Pancreas (tissue), 10 donors: ENCODE results near the gene DCHS2. TPM values are rescaled to one million over a fixed set of nuclear protein-coding genes. Genes with fewer than 3 reads are reported as not detected.
"Not testable (repeated sequence)": the region's sequence is repeated elsewhere in the genome, so short reads cannot be mapped to it uniquely, and the experiment has no call there.

Experiments used
- ATAC-seq, 4 donors: fragments of 200-7000 bp; cut with Tn5 transposase; one replicate each; pipeline versions ENCODE4 v1.8.0 to v1.9.1; 2020; ENCODE audit warnings: mild to moderate bottlenecking in 4 of 4, moderate library complexity in 4 of 4
- DNase-seq, 6 donors: peaks; one replicate each; pipeline ENCODE4 v3.0.0-alpha.2; 2020
- FAIRE-seq: peaks from 2 replicates; lab custom pipeline; 2012; peaks lifted over from hg19 to GRCh38; lab: Jason Lieb, UNC
- H3K27ac ChIP-seq, 4 donors: fragments of 200-600 bp; sonication (generic); 1 replicate in 3 of 4; 2 replicates in 1 of 4; pipeline versions ENCODE4 v1.5.0 to v1.8.0; 2020
- H3K27me3 ChIP-seq, 4 donors: fragments of 200-600 bp; one replicate each; pipeline ENCODE4 v1.8.0; 2021
- H3K36me3 ChIP-seq, 3 donors: fragments of 200-600 bp; sonication (generic) in 1 of 3; one replicate each; pipeline versions ENCODE4 v1.5.0 to v1.8.0; 2020 to 2021
- H3K4me1 ChIP-seq, 3 donors: fragments of 200-600 bp; one replicate each; pipeline ENCODE4 v1.8.0; 2021
- H3K4me3 ChIP-seq, 4 donors: fragments of 200-600 bp; sonication (generic) in 2 of 4; one replicate each; pipeline versions ENCODE4 v1.5.0 to v1.8.0; 2020 to 2021
- H3K9me3 ChIP-seq, 4 donors: fragments of 200-600 bp; one replicate each; pipeline ENCODE4 v1.8.0; 2021
- CTCF ChIP-seq, 4 donors: fragments of 200-600 bp; sonication (generic) in 3 of 4; IDR thresholded peaks; one replicate each; pipeline versions ENCODE4 v1.5.0 to v1.8.0; 2021; ENCODE audit warnings: antibody characterized with exemption in 4 of 4
- WGBS, 2 donors: extraction: QIAGEN DNeasy Blood & Tissue Kit; methylation state at CpG; one replicate each; pipeline ENCODE4 v1.1.7; 2013; 5-methylcytosine and 5-hydroxymethylcytosine counted together
- intact Hi-C, 3 donors: fragments of 100-400 bp; cut with DNase I; formaldehyde crosslinking; loops; one replicate each; pipeline versions ENCODE4 v1.11.1 to v1.14.2; 2022
- polyA plus RNA-seq, 2 donors: library from polyadenylated mRNA; stranded (reverse); fragments of 200-250 nt; gene quantifications; one replicate each; pipeline ENCODE4 v1.2.3, GENCODE V29; 2013
- total RNA-seq, 6 donors: library from RNA; stranded (reverse); fragmentation: NEBNext Ultra II Directional in 4 of 6; extraction: Animal tissue kit (Norgen Biotek cat#: 25700) in 4 of 6; gene quantifications; one replicate each; pipeline versions ENCODE4 v1.2.1 to v1.2.4, GENCODE V29; 2021 to 2023
- donor health status: healthy with polysubstance abuse.
- donor health status: DM: no; HTN: no; CAD: no; lungs with moderate emphysema.
- donor health status: DM: no; HTN: no; CAD: no.
- donor health status: control.
- donor health status: control.
- donor health status: Bipolar disorder and iron deficiency.
- donor health status: DM: yes; HTN: yes; CAD: no.
- donor health status: DM: no; HTN: no; CAD: no.
- donor health status: DM: no; HTN: no; CAD: no.
- donor health status: DM: yes; HTN: yes; CAD: no.

DCHS2 gene
- total and polyA plus RNA-seq, 8 donors: 0.04 to 0.23 (median 0.09) TPM; not detected in 1

GRCh38 chr4:154222875-154223274 is 268.7 kb downstream of the DCHS2 start:
- no peak overlapping the region for H3K4me3 ChIP-seq
- intact Hi-C loops: no loop called here
- H3K4me1 ChIP-seq: no peaks in the 10 kb centered on the region
- no peaks in the 10 kb centered on the region for H3K9me3 ChIP-seq
- TF ChIP-seq CTCF (IDR thresholded peaks at IDR 0.05): no peak
- FAIRE-seq (peak; percentile 20), DNase-seq (no peak), ATAC-seq (no peak)
- no peak overlapping the region for H3K27ac ChIP-seq
- H3K27me3 ChIP-seq: no peaks in the 10 kb centered on the region
- no peaks in the 10 kb centered on the region for H3K36me3 ChIP-seq

- no peaks in the 10 kb centered on the region for H3K36me3 ChIP-seq
- ATAC-seq (no peak), DNase-seq (no peak), FAIRE-seq (no peak)
- H3K27me3 ChIP-seq: no peaks in the 10 kb centered on the region
- H3K4me1 ChIP-seq: no peaks in the 10 kb centered on the region
- no peak overlapping the region for H3K27ac ChIP-seq
- intact Hi-C loops: no loop called here
- no peak overlapping the region for H3K4me3 ChIP-seq
- no peak for TF ChIP-seq CTCF (IDR thresholded peaks at IDR 0.05)
- no peaks in the 10 kb centered on the region for H3K9me3 ChIP-seq
Measured at GRCh38 chr4:154218051-154218450, 273.5 kb downstream of the DCHS2 start.

- H3K4me1 ChIP-seq, H3K4me3 ChIP-seq, H3K36me3 ChIP-seq, intact Hi-C loops, H3K27ac ChIP-seq, ATAC-seq, DNase-seq, FAIRE-seq, H3K9me3 ChIP-seq, H3K27me3 ChIP-seq: not testable (repeated sequence)
- 81 to 83% methylated on average over 13 of the region's 13 CpGs for WGBS, 2 donors
Measured at GRCh38 chr4:154217384-154217783, 274.2 kb downstream of the DCHS2 start.

DNA sequence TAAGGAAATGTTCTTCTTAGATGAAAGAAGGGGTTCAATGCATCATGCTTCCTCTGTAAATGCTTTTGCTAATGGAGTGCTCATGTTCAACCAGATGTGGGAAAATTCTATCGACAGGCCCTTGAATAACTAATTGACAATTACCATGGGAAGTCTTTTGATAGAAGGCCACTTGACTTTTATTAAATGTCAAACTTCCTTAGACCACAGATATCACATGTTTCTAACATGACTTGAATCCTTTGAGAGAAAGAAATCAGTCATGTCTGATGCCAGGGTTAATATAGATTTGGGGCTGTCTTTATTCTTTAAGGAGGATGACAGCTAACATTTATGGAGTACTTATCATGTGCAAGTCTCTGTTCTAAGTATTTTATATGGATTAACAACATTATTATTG is 280.1 kb downstream of the DCHS2 start:
- Histone ChIP-seq H3K27ac (no peak overlapping the region), H3K36me3 (no peaks in the 10 kb centered on the region), H3K4me3 (no peak overlapping the region), H3K27me3 (no peaks in the 10 kb centered on the region), H3K4me1 (no peaks in the 10 kb centered on the region), H3K9me3 (no peaks in the 10 kb centered on the region)
- no peak for ATAC-seq
- 82 to 95% methylated on average over 1 of the region's 1 CpG for WGBS, 2 donors
- FAIRE-seq: no peak
- intact Hi-C loops: no loop called here
- no peak for DNase-seq
- no peak for TF ChIP-seq CTCF (IDR thresholded peaks at IDR 0.05)

DNA sequence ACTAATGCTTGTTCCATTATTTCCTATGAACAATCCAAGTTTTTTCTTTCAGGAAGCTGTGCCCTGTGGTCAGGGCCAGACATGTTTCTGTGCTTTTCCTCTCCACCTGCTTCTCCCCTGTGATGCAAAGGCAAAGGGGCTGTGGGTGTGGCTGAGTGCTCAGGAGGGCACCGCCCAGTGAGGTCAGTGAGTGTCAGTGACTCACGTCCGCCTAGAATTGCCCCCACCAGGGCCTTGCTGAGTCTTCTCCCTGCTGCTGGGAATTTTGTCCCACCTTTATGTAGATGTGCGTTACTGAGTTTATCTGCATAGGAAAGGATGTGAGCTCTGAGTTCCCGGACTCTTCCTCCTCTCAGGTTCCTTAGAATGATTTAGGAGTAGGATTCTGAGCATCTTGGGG is 283.2 kb downstream of the DCHS2 start:
- ATAC-seq (no peak), FAIRE-seq (no peak), DNase-seq (no peak)
- H3K9me3 ChIP-seq: no peaks in the 10 kb centered on the region
- H3K27ac ChIP-seq: no peak overlapping the region
- no peaks in the 10 kb centered on the region for H3K27me3 ChIP-seq
- H3K4me3 ChIP-seq: no peak overlapping the region
- H3K4me1 ChIP-seq: no peaks in the 10 kb centered on the region
- WGBS, 2 donors: 85 to 89% methylated on average over 5 of the region's 5 CpGs
- H3K36me3 ChIP-seq: no peaks in the 10 kb centered on the region
- no peak for TF ChIP-seq CTCF (IDR thresholded peaks at IDR 0.05)
- intact Hi-C loops: no loop called here

DNA sequence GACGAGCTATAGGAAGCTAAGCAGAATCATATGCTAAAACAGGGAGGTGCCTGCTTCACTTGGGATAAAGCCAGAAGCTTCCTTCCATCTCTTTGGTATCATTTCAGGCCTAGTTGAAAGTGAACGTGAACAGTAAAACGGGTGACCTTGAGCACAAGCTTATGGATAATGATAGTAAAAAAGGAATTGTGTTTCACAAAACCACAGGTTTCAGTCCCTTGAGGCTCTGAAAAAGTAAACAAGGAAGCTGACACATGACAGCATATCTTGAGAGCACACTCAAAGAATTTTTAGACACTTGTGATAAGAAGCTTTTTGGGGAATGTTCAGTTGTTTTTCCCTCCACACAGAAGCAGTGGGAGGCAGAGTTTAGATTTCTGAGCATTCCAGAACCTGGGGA is 286.1 kb downstream of the DCHS2 start:
- H3K4me3 ChIP-seq: no peak overlapping the region
- 54 to 60% methylated on average over 3 of the region's 3 CpGs for WGBS, 2 donors
- H3K9me3 ChIP-seq: no peaks in the 10 kb centered on the region
- no peak for DNase-seq
- no peaks in the 10 kb centered on the region for H3K36me3 ChIP-seq
- no peaks in the 10 kb centered on the region for H3K4me1 ChIP-seq
- ATAC-seq: no peak
- no peak for FAIRE-seq
- intact Hi-C loops: no loop called here
- no peak for TF ChIP-seq CTCF (IDR thresholded peaks at IDR 0.05)
- H3K27ac ChIP-seq: no peak overlapping the region
- H3K27me3 ChIP-seq: no peaks in the 10 kb centered on the region
